D721Med (cell line): ENCODE measurements around the gene EVI2A.
"Not testable (repeated sequence)": the region's sequence is repeated elsewhere in the genome, so short reads cannot be mapped to it uniquely, and the experiment has no call there.

Experiments used
- DNase-seq: peaks from one replicate; pipeline ENCODE4 v3.0.0; 2011; ENCODE audit warnings: low spot score; ENCODE audit not compliant: insufficient read length
- FAIRE-seq: peaks from 2 replicates; lab custom pipeline; 2011; peaks lifted over from hg19 to GRCh38; lab: Jason Lieb, UNC
- CTCF ChIP-seq: IDR thresholded peaks from 2 replicates; pipeline ENCODE4 v1.5.1; 2012; ENCODE audit warnings: mild to moderate bottlenecking, control low read depth; ENCODE audit not compliant: insufficient read depth; ENCODE audit errors: missing control alignments

Gene EVI2A

GRCh38 chr17:31349454-31349853, 28.0 kb upstream of the EVI2A start:
- FAIRE-seq = no peak
- no peak for DNase-seq
- TF ChIP-seq CTCF = no peak

- DNase-seq, FAIRE-seq: not testable (repeated sequence)
Measured at GRCh38 chr17:31345191-31345747, 23.8 kb upstream of the EVI2A start.

GRCh38 chr17:31339906-31340661, 18.7 kb upstream of the EVI2A start:
- no peak for DNase-seq
- TF ChIP-seq CTCF = no peak
- no peak for FAIRE-seq

- TF ChIP-seq CTCF = no peak
- DNase-seq (no peak), FAIRE-seq (no peak)
Measured at GRCh38 chr17:31329221-31329620, 7.8 kb upstream of the EVI2A start.

GRCh38 chr17:31328160-31328535, 6.7 kb upstream of the EVI2A start:
- no peak for DNase-seq
- no peak for FAIRE-seq
- TF ChIP-seq CTCF = no peak

GRCh38 chr17:31327534-31328159, 6.2 kb upstream of the EVI2A start:
- TF ChIP-seq CTCF = no peak
- FAIRE-seq = no peak
- DNase-seq = no peak

GRCh38 chr17:31323551-31323950, 2.1 kb upstream of the EVI2A start:
- DNase-seq (no peak), FAIRE-seq (no peak)
- TF ChIP-seq CTCF = no peak
